ENCODE results near the gene REN. TPM values are rescaled to one million over a fixed set of nuclear protein-coding genes. Genes with fewer than 3 reads are reported as not detected.

REN gene
- total and polyA plus RNA-seq, 9 of the 15 experiments (the other 6 are each of a cell fraction or from before 2014, with no cell fraction given), result 1.7 to 9.9 (median 3.1) TPM

DNA sequence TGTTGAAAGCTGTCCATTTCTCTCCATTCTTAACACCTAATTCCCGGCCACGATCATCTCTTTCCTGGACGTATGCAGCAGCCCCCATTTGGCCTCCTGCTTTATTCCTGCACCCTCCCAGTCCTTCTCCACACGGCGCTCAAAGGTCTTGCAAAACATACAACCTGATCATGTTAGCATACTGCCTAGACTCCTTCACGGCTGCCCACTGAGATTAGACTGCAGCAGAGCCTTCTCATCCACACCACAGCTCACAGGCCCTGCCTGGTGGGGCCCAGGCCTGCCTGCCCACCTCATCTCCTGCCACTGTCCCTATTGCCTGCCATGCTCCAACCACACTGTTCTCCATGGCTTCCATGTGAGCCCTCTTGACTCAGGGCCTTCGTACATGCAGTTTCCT lies 44.9 kb upstream of the REN start:
- no peak overlapping the region for H3K4me2 ChIP-seq (ENCODE audit: insufficient read depth, low read length)
- intact Hi-C loops (cut with micrococcal nuclease), result no loop called here
- TF ChIP-seq, protein P1, sequence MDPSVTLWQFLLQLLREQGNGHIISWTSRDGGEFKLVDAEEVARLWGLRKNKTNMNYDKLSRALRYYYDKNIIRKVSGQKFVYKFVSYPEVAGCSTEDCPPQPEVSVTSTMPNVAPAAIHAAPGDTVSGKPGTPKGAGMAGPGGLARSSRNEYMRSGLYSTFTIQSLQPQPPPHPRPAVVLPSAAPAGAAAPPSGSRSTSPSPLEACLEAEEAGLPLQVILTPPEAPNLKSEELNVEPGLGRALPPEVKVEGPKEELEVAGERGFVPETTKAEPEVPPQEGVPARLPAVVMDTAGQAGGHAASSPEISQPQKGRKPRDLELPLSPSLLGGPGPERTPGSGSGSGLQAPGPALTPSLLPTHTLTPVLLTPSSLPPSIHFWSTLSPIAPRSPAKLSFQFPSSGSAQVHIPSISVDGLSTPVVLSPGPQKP (CRISPR knock-in tag; IDR thresholded peaks at IDR 0.05), result no peak
- TF ChIP-seq NR2C2 (CRISPR knock-in tag; IDR thresholded peaks at IDR 0.05), result no peak
- no peak for TF ChIP-seq NR2C2 (tag; IDR thresholded peaks at IDR 0.05)
- no peak for TF ChIP-seq NRF1 (conservative IDR thresholded peaks at IDR 0.05 in 1 of 2, IDR thresholded peaks at IDR 0.05 in 1 of 2)
- TF ChIP-seq CBFA2T2 (conservative IDR thresholded peaks at IDR 0.05), result no peak
- TF ChIP-seq, protein P2, sequence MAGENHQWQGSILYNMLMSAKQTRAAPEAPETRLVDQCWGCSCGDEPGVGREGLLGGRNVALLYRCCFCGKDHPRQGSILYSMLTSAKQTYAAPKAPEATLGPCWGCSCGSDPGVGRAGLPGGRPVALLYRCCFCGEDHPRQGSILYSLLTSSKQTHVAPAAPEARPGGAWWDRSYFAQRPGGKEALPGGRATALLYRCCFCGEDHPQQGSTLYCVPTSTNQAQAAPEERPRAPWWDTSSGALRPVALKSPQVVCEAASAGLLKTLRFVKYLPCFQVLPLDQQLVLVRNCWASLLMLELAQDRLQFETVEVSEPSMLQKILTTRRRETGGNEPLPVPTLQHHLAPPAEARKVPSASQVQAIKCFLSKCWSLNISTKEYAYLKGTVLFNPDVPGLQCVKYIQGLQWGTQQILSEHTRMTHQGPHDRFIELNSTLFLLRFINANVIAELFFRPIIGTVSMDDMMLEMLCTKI (IDR thresholded peaks at IDR 0.05; ENCODE audit: partially characterized antibody), result no peak
- H3K9ac ChIP-seq (ENCODE audit: insufficient read depth in 1 of 2, low read depth in 2 of 2, low read length in 2 of 2), result no peak overlapping the region
- DNase-seq (ENCODE audit: extremely low read depth in 1 of 4, low spot score in 3 of 4) (no peak), ATAC-seq (no peak), FAIRE-seq (no peak)
- in situ Hi-C loops (cut with MboI), result loop anchor here (5.0 kb wide), 1 partner anchor 151 kb away; no protein-coding TSS in a partner anchor
- ChIA-PET POLR2A (no interaction called here), CTCF (ENCODE audit: low intra/inter-chr PET ratio) (no interaction called here)
- BruUV-seq (replicated peaks), result no TSS peak
- H3K9me1 ChIP-seq (ENCODE audit: control insufficient read depth, insufficient read depth, low read length), result no peaks in the 10 kb centered on the region
- H4K20me1 ChIP-seq (replicated peaks; ENCODE audit: control insufficient read depth, insufficient read depth, low read length), result no peaks in the 10 kb centered on the region
- H3K27me3 ChIP-seq (ENCODE audit: control insufficient read depth in 2 of 2, insufficient read depth in 2 of 2, low read length in 2 of 2), result peaks cover 3 to 14% of the 10 kb centered on the region in 2 experiments; a peak in 3 of 5 replicates
- 2% methylated on average over 7 of the region's 7 CpGs for WGBS (ENCODE audit: insufficient coverage, low coverage, missing lambda C conversion rate)
- no peaks in the 10 kb centered on the region for H3K79me2 ChIP-seq (ENCODE audit: control insufficient read depth, insufficient read depth, low read length)
- no peak overlapping the region for H2AFZ ChIP-seq (ENCODE audit: low read depth, low read length)
- H3K4me3 ChIP-seq, result no peak overlapping the region
- no peaks in the 10 kb centered on the region for H3K36me3 ChIP-seq (ENCODE audit: control insufficient read depth, insufficient read depth, low read length)
- no peak overlapping the region for H3K27ac ChIP-seq (ENCODE audit: extremely low read depth, low read depth, low read length)
- H3K4me1 ChIP-seq (replicated peaks in 1 of 2; ENCODE audit: control insufficient read depth in 2 of 2, insufficient read depth in 2 of 2, low read length in 2 of 2), result peaks cover 0 to 10% of the 10 kb centered on the region in 2 experiments; a peak in 3 of 5 replicates
- H3K9me3 ChIP-seq (replicated peaks; ENCODE audit: control insufficient read depth, insufficient read depth, low read depth, low read length), result no peaks in the 10 kb centered on the region

All from K562 (cell line).